IPS-NIHi7 (cell line): ENCODE measurements around the gene GDF7.
"Not testable (repeated sequence)": the region's sequence is repeated elsewhere in the genome, so short reads cannot be mapped to it uniquely, and the experiment has no call there.

Experiments
- DNase-seq: peaks from one replicate; pipeline ENCODE4 v3.0.0; 2012; ENCODE audit warnings: mixed read lengths; ENCODE audit errors: extremely low spot score

The GDF7 gene

GRCh38 chr2:20698916-20699613, 32.1 kb downstream of the GDF7 start:
- no peak for DNase-seq

- no peak for DNase-seq
Observed at GRCh38 chr2:20702563-20702962, 35.6 kb downstream of the GDF7 start.

DNA sequence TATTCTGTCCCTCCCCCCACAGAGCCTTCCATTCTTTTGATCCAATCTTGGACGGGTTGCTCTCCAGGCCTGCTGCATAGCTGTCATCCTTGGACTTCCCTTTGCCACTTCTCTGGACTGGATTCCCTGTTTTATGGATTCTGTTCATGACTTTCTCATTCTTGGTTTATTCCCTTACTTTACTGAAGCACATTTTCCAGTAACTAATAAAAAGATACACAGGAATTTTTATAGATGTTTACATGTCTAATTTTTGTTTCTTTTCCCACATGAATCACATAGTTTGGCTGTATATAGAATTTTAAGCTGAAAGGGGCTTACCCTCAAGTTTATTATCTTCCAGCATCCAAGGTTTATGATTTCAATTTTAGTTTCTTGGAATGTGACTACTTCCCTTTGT, 37.9 kb downstream of the GDF7 start:
- no peak for DNase-seq

GRCh38 chr2:20706217-20706616, 39.3 kb downstream of the GDF7 start:
- no peak for DNase-seq

GRCh38 chr2:20706786-20707185, 39.8 kb downstream of the GDF7 start:
- no peak for DNase-seq

DNA sequence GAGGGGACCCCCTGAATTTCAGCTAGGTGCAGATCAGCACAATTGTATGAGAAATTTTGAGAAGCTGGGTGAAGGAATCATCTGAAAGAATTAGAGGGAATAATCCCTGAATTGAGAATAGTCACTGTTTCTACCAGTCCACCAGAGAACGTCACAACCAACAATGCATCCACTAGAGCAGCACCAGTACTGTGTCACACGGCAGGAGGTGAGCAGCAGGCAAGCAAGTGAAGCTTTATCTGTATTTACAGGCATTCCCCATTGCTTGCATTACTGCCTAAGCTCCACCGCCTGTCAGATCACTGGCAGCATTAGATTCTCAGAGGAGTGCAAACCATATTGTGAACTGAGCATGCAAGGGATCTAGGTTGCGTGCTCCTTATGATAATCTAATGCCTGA, 40.7 kb downstream of the GDF7 start:
- no peak for DNase-seq

DNA sequence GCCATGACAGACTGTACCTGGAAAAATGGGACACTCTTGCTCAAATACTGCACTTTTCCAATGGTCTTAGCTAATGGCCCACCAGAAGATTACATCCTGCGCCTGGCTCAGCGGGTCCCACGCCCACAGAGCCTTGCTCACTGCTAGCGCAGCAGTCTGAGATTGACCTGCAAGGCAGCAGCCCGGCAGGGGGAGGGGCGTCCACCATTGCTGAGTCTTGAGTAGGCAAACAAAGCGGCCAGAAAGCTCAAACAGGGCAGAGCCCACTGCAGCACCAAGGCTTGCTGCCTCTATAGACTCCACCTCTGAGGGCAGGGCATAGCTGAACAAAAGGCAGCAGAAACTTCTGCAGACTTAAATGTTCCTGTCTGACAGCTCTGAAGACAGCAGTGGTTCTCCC, 44.7 kb downstream of the GDF7 start:
- DNase-seq: not testable (repeated sequence)

DNA sequence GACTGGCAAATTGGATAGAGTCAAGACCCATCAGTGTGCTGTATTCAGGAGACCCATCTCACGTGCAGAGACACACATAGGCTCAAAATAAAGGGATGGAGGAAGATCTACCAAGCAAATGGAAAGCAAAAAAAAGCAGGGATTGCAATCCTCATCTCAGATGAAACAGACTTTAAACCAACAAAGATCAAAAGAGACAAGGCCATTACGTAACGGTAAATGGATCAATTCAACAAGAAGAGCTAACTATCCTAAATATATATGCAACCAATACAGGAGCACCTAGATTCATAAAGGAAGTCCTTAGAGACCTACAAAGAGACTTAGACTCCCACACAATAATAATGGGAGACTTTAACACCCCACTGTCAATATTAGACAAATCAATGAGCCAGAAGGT, 46.6 kb downstream of the GDF7 start:
- DNase-seq: not testable (repeated sequence)

DNA sequence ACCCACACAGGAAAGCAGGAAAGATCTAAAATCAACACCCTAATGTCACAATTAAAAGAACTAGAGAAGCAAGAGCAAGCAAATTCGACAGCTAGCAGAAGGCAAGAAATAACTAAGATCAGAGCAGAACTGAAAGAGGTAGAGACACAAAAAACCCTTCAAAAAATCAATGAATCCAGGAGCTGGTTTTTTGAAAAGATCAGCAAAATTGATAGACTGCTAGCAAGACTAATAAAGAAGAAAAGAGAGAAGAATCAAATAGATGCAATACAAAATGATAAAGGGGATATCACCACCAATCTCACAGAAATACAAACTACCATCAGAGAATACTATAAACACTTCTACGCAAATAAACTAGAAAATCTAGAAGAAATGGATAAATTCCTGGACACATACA, 47.5 kb downstream of the GDF7 start:
- not testable (repeated sequence) for DNase-seq

DNA sequence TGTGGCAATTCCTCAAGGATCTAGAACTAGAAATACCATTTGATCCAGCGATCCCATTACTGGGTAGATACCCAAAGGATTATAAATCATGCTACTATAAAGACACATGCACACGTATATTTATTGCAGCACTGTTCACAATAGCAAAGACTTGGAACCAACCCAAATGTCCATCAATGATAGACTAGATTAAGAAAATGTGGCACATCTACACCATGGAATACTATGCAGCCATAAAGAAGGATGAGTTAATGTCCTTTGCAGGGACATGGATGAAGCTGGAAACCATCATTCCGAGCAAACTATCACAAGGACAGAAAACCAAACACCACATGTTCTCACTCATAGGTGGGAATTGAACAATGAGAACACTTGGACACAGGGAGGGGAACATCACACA, 49.2 kb downstream of the GDF7 start:
- not testable (repeated sequence) for DNase-seq

GRCh38 chr2:20717641-20718040, 50.7 kb downstream of the GDF7 start:
- DNase-seq: no peak

GRCh38 chr2:20722592-20723240, 55.8 kb downstream of the GDF7 start:
- no peak for DNase-seq

DNA sequence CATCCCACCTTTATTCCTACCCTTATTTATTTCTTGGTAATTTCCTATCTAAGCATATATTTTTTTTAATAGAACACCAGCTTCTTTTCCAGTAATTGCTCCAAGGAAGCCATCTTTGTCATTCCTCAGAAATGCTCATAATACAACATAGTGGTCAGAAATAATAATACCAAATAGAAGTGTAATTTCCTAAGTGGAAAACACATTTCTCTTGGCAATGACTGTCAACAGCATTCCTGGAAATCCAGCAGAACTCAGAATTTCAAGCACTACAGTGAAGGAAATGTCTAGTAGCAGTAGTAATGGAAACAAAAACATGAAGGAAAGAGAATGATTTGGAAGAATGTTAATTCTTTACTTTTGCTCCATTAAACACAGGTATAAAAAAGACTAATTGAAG, 56.6 kb downstream of the GDF7 start:
- no peak for DNase-seq

GRCh38 chr2:20724500-20725053, 57.6 kb downstream of the GDF7 start:
- DNase-seq: no peak

DNA sequence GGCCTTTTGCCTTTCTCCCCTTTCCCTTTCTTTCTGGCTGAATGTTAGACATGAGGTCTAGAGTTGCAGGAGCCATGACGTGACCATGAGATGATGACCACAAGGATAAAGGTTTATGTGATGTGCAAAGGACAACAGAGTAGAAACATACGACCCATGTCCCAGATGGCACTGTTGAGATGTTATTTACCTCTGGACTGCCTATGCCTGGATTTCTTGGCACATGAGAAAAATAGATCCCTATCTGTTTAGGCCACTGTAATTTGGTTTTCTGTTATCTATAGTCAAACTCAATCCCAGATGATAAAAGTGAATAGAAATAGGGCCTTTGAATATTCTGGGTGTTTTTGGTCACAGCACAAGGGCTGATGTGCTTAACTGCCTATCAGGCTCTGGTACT, 58.8 kb downstream of the GDF7 start:
- DNase-seq: no peak

- DNase-seq: no peak
Observed at GRCh38 chr2:20726913-20727312, 60.0 kb downstream of the GDF7 start.

DNA sequence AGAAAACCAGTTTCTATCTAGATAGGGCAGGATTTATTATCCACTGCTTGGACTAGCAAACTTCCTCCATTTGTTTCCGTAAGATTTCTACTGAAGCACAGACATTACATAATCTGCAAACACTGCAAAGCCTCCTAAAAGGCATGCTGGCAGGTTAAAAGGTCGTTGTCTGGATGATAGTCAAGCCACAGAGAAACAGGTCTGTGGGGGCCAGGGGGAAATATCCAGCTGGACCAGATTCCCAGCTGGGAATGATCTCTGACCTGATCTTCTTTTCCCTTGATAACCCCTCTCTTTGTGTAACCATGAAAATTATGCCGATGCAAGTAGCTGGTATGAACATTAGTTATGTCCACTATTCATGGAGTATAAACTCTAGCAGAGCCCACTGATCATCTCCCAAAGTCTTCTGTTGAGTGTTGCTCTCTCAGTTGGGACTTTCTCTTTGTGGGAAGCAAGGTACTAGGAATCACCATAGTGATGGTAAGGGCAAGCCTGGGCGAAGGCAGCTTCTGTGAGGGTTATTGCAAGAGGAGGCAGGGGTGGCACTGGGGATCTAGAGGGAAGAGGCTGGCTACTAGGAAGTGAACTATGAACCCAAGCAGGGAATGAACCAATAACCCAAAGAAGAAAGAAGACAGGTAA, 61.3 kb downstream of the GDF7 start:
- no peak for DNase-seq
